Esophagus (tissue), 2 donors: ENCODE results near the gene RPH3AL. TPM values are rescaled to one million over a fixed set of nuclear protein-coding genes. Genes with fewer than 3 reads are reported as not detected.
"Not testable (repeated sequence)": the region's sequence is repeated elsewhere in the genome, so short reads cannot be mapped to it uniquely, and the experiment has no call there.

Experiments used
- H3K27ac ChIP-seq, 2 donors: one replicate each; pipeline ENCODE4 v1.5.1; 2013; ENCODE audit warnings: low read depth in 2 of 2, mild to moderate bottlenecking in 2 of 2, inconsistent platforms in 1 of 2, low read length in 1 of 2, moderate library complexity in 1 of 2
- H3K27me3 ChIP-seq, 2 donors: one replicate each; pipeline ENCODE4 v1.6.1; 2013; ENCODE audit warnings: low read length in 2 of 2, control low read depth in 1 of 2, mild to moderate bottlenecking in 1 of 2; ENCODE audit not compliant: insufficient read depth in 2 of 2, control insufficient read depth in 1 of 2
- H3K36me3 ChIP-seq, 2 donors: one replicate each; pipeline ENCODE4 v1.6.1; 2013; ENCODE audit warnings: low read length in 1 of 2; ENCODE audit not compliant: control insufficient read depth in 2 of 2, insufficient read depth in 2 of 2
- H3K4me1 ChIP-seq, 2 donors: one replicate each; pipeline ENCODE4 v1.6.1; 2013; ENCODE audit warnings: low read length in 1 of 2; ENCODE audit not compliant: control insufficient read depth in 2 of 2, insufficient read depth in 2 of 2
- H3K4me3 ChIP-seq, 2 donors: one replicate each; pipeline ENCODE4 v1.5.1; 2013; ENCODE audit warnings: low read length in 2 of 2, mild to moderate bottlenecking in 2 of 2, low read depth in 1 of 2, moderate library complexity in 1 of 2
- H3K9me3 ChIP-seq, 2 donors: one replicate each; pipeline ENCODE4 v1.6.1; 2013; ENCODE audit warnings: mild to moderate bottlenecking in 2 of 2, low read depth in 1 of 2, low read length in 1 of 2, moderate library complexity in 1 of 2; ENCODE audit not compliant: control insufficient read depth in 2 of 2, insufficient read depth in 1 of 2
- WGBS, 2 donors: extraction: QIAGEN DNeasy Blood & Tissue Kit; methylation state at CpG; one replicate each; pipeline ENCODE4 v1.1.7; 2013; 5-methylcytosine and 5-hydroxymethylcytosine counted together
- polyA plus RNA-seq, 2 donors: library from polyadenylated mRNA; stranded (reverse); fragments of 200-250 nt; gene quantifications; one replicate each; pipeline ENCODE4 v1.2.3, GENCODE V29; 2013
- donor health status: healthy with polysubstance abuse.
- donor health status: Bipolar disorder and iron deficiency.

RPH3AL gene
- polyA plus RNA-seq, 2 donors: 3.2 to 6.1 TPM

- Histone ChIP-seq H3K27ac (no peak overlapping the region), H3K36me3 (no peaks in the 10 kb centered on the region)
- 29 to 36% methylated on average over 10 of the region's 10 CpGs for WGBS, 2 donors
Measured at GRCh38 chr17:205148-205669, 147.4 kb downstream of the RPH3AL start.

GRCh38 chr17:204427-205147, 148.0 kb downstream of the RPH3AL start:
- Histone ChIP-seq H3K27ac (no peak overlapping the region), H3K9me3 (peaks cover 0 to 4% of the 10 kb centered on the region in 2 donors), H3K4me3 (no peak overlapping the region), H3K27me3 (no peaks in the 10 kb centered on the region), H3K36me3 (no peaks in the 10 kb centered on the region), H3K4me1 (peaks cover 0 to 7% of the 10 kb centered on the region in 2 donors)
- 40 to 45% methylated on average over 11 of the region's 11 CpGs for WGBS, 2 donors

More at GRCh38 chr17:205148-205669, 147.4 kb downstream of the RPH3AL start:
- no peaks in the 10 kb centered on the region for H3K27me3 ChIP-seq
- H3K4me1 ChIP-seq: peaks cover 0 to 3% of the 10 kb centered on the region in 2 donors
- no peak overlapping the region for H3K4me3 ChIP-seq
- peaks cover 0 to 4% of the 10 kb centered on the region in 2 donors for H3K9me3 ChIP-seq

GRCh38 chr17:202501-202951, 150.1 kb downstream of the RPH3AL start:
- Histone ChIP-seq H3K9me3 (peaks cover 0 to 4% of the 10 kb centered on the region in 2 donors), H3K4me3 (no peak overlapping the region), H3K27ac (no peak overlapping the region), H3K27me3 (no peaks in the 10 kb centered on the region), H3K36me3 (no peaks in the 10 kb centered on the region), H3K4me1 (peaks cover 0 to 7% of the 10 kb centered on the region in 2 donors)
- 80 to 83% methylated on average over 23 of the region's 23 CpGs for WGBS, 2 donors

GRCh38 chr17:201736-202135, 150.9 kb downstream of the RPH3AL start:
- not testable (repeated sequence) for H3K4me1 ChIP-seq, H3K4me3 ChIP-seq, H3K27ac ChIP-seq, H3K27me3 ChIP-seq, H3K9me3 ChIP-seq, H3K36me3 ChIP-seq
- WGBS, 2 donors: 69 to 70% methylated on average over 10 of the region's 13 CpGs

GRCh38 chr17:201257-201656, 151.3 kb downstream of the RPH3AL start:
- H3K4me3 ChIP-seq, H3K4me1 ChIP-seq, H3K27me3 ChIP-seq, H3K36me3 ChIP-seq, H3K27ac ChIP-seq, H3K9me3 ChIP-seq: not testable (repeated sequence)
- 82 to 88% methylated on average over 13 to 14 of the region's 16 CpGs for WGBS, 2 donors

- no peaks in the 10 kb centered on the region for H3K36me3 ChIP-seq
- H3K27ac ChIP-seq: peak overlapping the region in 1 of 2 donors; percentile 39
- no peaks in the 10 kb centered on the region for H3K27me3 ChIP-seq
- 50 to 66% methylated on average over 10 of the region's 10 CpGs for WGBS, 2 donors
- no peaks in the 10 kb centered on the region for H3K9me3 ChIP-seq
- peaks cover 0 to 10% of the 10 kb centered on the region in 2 donors for H3K4me1 ChIP-seq
- H3K4me3 ChIP-seq: no peak overlapping the region
Measured at GRCh38 chr17:200586-200985, 152.0 kb downstream of the RPH3AL start.

GRCh38 chr17:199806-200545, 152.6 kb downstream of the RPH3AL start:
- Histone ChIP-seq H3K9me3 (no peaks in the 10 kb centered on the region), H3K4me1 (peaks cover 0 to 10% of the 10 kb centered on the region in 2 donors), H3K27ac (peak overlapping the region; percentile 28 to 39), H3K36me3 (no peaks in the 10 kb centered on the region), H3K27me3 (no peaks in the 10 kb centered on the region), H3K4me3 (no peak overlapping the region)
- WGBS, 2 donors: 31 to 32% methylated on average over 14 of the region's 14 CpGs

- Histone ChIP-seq H3K27me3 (no peaks in the 10 kb centered on the region), H3K36me3 (no peaks in the 10 kb centered on the region), H3K27ac (no peak overlapping the region), H3K4me1 (peaks cover 0 to 10% of the 10 kb centered on the region in 2 donors), H3K9me3 (no peaks in the 10 kb centered on the region), H3K4me3 (no peak overlapping the region)
- WGBS, 2 donors: 11 to 16% methylated on average over 8 of the region's 8 CpGs
Measured at GRCh38 chr17:199191-199604, 153.4 kb downstream of the RPH3AL start.

GRCh38 chr17:198225-198624, 154.4 kb downstream of the RPH3AL start:
- not testable (repeated sequence) for H3K4me3 ChIP-seq, H3K9me3 ChIP-seq, H3K27me3 ChIP-seq, H3K4me1 ChIP-seq, H3K36me3 ChIP-seq, H3K27ac ChIP-seq
- WGBS, 2 donors: 90 to 93% methylated on average over 15 of the region's 15 CpGs
